AG10803 (cell line): ENCODE measurements around the gene SENP1.

ENCODE experiments used
- DNase-seq: peaks from one replicate; pipeline ENCODE4 v3.0.0; 2010; ENCODE audit warnings: low read depth
- H3K4me3 ChIP-seq: 2 replicates; pipeline ENCODE4 v1.5.1; 2011; ENCODE audit warnings: mild to moderate bottlenecking, low read length, control low read depth
- TF ChIP-seq, protein P1 (sequence below): conservative IDR thresholded peaks from 2 replicates; pipeline ENCODE4 v1.5.1; 2011; ENCODE audit warnings: mild to moderate bottlenecking, low read length, control low read depth, inconsistent platforms

Gene SENP1

DNA sequence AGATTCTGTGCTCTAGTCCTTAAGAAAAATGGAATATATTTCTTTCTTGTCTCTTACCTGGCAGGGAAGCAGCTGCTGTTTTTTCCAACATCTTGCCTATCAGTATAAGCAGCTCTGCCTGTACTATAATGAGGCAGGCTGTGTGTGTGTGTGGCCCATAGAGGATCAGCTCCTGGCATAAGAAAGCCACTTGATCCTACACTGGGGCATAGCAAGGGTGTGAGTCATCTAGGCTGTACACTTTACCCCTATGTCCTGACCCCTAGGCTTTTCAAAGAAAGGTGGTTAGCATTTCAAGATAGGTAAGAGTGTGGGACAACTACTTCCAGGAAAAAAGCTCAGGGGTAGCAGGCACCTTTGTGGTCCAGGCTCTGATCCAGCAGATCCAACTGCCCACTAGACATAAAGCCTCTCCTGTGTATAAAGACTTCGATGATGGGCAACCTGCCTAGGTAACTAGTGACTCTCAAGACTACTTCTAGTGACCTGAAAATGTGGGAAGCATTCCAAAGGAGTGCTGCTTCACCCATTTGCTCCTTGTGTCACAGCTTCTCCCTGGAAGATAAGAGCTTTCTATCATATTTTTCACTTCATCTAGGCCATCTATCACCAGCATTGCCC is 4.9 kb upstream of the SENP1 start:
- no peak for DNase-seq
- H3K4me3 ChIP-seq = no peak overlapping the region
- TF ChIP-seq, protein P1, sequence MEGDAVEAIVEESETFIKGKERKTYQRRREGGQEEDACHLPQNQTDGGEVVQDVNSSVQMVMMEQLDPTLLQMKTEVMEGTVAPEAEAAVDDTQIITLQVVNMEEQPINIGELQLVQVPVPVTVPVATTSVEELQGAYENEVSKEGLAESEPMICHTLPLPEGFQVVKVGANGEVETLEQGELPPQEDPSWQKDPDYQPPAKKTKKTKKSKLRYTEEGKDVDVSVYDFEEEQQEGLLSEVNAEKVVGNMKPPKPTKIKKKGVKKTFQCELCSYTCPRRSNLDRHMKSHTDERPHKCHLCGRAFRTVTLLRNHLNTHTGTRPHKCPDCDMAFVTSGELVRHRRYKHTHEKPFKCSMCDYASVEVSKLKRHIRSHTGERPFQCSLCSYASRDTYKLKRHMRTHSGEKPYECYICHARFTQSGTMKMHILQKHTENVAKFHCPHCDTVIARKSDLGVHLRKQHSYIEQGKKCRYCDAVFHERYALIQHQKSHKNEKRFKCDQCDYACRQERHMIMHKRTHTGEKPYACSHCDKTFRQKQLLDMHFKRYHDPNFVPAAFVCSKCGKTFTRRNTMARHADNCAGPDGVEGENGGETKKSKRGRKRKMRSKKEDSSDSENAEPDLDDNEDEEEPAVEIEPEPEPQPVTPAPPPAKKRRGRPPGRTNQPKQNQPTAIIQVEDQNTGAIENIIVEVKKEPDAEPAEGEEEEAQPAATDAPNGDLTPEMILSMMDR = no peak

DNA sequence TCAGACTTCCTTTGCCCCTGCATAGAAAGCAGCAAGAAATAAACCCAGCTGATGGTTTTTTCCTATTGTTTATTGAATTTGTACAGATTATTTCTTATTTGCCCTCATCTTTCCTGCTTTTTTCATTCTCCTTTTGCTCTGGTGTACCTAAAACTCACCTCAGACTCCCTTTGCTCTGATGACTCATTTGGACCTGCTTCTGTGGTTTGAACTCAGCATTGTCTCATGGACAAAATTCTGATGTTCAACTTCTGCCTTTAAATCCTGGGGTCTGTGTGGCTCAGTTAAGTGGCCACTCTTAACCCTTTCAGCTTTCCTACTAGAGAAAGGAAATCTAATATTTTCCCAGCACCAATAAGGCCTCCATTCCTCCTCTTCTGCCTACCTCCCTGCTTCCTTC is 3.5 kb upstream of the SENP1 start:
- no peak overlapping the region for H3K4me3 ChIP-seq
- TF ChIP-seq, protein P1 = no peak
- no peak for DNase-seq

DNA sequence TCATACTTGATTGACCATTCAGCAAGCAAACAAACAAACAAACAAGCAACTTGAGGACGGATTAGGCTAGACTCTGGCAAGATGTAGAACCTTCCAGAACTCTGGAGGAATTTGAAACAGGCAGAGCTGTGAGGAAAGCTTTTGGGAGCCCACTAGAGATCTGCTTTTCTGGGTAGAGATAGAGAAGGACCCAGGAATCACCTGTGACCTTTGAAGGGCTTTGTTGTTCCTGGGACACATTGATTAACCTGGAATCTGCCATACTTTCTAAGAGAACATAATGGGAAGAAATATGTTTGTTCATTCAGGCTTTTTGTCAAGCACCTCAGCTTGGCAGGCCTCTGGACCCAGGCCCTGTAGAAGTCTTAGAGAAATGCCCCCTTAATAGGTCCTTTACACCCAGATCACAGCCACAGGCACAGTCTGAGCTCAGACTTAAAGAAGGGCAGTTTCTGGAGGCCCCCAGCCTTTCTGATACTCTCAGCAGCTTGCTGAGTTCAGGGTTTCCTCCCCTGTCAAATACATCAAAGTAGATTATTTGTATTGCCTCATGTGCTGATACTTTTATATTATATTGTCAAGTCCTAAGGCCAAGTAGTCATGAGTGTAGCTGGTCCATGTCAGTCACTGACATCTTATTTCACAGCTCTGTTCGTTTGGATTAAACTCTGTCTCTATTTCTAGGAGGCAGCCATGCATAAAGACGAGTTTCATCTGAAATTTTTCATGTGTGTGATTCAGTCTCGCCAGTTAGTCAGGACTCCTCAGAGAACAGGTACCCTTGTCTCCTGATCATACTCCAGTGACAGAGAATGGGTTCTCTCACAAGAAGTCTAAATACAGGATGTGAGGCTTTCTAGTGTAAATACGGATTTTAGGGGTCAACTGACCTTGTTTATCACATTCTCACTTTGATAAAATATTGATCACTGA is 1.1 kb upstream of the SENP1 start:
- TF ChIP-seq, protein P1 = no peak
- peak overlapping the region; percentile 91 for H3K4me3 ChIP-seq
- no peak for DNase-seq

DNA sequence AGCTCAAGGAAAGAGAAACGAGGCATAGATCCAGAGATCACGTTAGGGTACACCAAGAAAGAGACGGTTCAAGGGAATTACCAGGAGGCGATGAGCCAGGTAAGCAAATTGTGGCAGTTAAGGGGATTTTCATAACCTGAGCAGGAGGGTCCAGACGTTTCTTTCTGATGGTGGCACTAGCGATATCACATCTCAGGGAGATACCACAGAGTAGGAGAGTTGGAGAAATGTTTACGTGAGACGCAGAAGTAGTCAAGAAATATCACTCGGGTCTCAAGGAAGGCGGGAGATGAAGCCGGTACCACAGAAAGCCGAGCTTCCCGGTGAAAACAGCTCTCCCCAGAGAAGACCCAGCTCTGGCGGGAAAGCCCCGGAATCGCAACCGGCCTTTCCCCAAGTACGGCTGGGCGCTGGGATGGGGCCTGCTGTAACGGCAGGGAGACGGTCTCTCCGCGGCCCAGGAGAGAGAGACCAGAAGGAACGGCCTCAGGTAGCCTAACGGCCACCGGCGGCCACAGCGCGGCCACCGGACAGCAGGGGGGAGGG is 485 bp downstream of the SENP1 start:
- no peak for DNase-seq
- peak overlapping the region; percentile 91 for H3K4me3 ChIP-seq
- TF ChIP-seq, protein P1 = no peak

DNA sequence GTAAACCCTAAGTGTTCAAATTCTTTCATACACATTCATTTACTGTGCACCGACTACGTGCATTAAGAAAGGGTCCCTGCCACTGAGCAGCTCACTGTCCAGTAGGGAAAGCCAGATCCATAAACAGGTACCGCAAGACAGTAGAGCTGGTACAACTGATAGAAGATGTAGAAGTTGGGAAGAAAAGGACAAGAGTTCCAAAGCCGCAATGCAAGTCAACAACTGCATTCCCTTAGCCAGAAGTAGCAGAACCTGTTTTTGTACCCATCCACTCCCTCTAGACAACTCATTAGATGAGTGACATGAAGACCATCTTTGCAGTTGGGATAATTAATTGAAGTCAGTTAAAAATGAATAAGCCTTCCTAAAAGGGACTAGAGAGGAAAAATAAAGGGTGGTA is 1.3 kb downstream of the SENP1 start:
- TF ChIP-seq, protein P1 = no peak
- H3K4me3 ChIP-seq = peak overlapping the region; percentile 91
- DNase-seq = no peak

DNA sequence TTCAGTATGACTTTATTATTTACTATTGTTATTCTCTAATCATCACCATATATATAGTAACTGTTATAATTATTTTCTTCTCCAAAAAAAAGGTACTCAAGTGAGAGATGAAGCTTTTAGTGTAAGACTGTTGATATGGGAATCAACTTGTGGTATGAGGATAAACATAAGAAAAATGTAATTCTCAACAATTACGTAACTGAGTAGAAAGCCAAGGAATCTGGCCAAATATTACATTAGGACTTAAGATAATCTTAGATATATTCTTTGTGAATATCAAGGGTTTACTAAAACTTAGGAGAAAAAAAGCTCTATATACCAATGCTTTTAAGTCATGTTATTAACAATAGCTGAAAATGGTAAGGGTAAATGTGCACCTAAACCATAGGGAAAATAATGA is 13.3 kb downstream of the SENP1 start:
- TF ChIP-seq, protein P1 = no peak
- no peak overlapping the region for H3K4me3 ChIP-seq
- peak; percentile 41 for DNase-seq
